NCI-H345 treated with DMSO at 0.1 percent for 48 hours (cell line): Measurements from ENCODE around the gene MSI2.

Experiments used
- DNase-seq: peaks from one replicate; lab custom pipeline; 2025; ENCODE audit not compliant: unreplicated experiment; lab: John Stamatoyannopoulos, UW

The MSI2 gene

DNA sequence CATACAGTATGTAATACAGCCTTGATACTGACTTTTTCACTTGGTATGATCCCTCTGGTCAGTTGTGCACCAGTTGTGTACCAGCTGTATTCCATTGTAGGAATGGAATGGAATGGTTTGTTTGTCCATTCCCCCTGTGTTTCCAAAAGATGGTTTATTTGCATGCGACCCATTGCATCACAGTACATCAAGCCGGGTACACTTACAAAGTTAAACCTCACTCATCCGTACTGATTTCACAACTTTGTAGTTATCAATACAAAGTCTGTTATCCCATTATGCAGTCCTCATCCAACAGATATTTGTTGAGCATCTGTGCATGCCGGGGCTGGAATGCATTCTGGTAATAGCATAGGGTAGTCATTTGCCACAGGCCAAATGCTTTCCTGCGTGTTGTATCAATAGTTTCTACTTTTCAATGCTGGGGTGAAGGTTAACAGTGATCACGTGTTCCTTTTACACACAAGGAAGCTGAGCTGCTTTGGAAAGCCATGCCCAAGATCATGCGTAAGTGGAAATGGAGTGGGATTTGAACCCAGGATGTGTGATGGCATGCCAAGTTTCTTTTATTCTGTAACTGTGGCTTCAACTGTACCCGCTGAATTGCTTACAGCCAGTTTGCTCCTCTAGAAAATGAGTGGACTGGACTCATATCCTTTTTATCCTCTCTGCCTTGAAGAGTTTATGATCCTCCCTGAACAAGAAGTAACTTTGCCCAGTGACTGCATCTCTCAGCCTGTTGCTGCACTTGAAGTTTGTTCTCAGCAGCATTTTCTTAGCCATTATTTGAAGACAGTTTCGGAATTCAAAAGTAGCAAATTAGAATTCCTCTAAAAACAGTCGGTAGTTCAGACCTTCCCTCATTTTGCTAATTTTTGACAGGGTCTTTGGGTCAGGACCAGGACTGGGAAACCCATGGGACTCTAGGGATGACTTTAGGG, 260.2 kb downstream of the MSI2 start:
- DNase-seq = no peak

DNA sequence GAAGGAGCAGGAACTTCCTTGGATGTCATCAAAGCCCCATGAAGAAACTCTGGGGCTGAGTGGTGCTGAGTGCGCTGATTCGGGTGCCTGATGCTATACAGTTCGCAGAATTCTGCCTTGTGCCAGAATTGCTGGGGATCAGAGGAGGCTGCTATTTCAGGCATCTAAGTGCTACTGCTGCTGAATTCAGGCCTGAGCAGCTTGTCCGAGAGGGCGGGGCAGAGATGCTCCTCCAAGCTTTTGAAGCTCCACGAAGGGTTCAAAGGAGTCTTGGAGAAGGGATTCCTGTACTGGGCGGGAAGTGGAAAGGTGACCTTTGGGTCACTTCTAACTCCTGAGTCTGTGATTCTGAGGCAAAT, 260.9 kb downstream of the MSI2 start:
- no peak for DNase-seq

DNA sequence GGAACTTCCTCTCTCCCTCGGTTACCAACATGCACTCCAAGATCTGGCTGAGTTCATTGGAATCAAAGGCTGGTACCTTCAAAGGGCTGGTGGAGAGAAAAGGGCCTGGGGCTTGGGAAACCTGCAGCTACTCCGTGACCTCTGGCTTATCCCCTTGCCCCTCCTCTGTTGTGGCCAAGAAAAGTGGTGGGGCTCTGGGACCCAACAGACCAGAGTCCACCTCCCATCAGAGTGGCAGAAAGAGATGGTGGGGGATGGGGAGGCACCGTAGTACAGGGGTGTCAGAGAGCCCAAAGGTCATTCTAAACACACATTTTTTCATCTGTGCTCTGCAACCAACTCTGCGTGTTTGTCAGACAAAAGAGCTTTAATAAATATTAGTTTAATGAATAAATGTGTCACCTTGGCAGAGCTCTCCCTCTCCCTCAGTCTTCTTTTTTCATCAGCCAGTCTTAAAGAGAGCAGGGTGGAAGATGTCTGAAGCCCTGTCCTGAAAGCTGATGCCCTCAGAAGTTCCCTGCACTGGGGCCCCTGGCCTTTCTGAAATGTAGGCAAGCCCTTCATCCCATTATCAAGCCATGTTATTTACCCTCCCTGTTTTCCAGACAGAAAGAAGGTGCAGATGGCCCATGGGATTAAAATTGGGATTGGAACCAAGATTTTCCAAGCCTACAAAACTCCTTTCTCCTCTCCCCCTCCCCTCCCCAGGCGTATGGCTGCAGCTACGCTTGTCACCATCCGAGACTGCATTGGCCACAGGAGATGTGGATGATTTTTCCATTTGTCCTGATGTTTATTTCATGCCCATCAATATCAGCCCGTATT, 261.5 kb downstream of the MSI2 start:
- no peak for DNase-seq

DNA sequence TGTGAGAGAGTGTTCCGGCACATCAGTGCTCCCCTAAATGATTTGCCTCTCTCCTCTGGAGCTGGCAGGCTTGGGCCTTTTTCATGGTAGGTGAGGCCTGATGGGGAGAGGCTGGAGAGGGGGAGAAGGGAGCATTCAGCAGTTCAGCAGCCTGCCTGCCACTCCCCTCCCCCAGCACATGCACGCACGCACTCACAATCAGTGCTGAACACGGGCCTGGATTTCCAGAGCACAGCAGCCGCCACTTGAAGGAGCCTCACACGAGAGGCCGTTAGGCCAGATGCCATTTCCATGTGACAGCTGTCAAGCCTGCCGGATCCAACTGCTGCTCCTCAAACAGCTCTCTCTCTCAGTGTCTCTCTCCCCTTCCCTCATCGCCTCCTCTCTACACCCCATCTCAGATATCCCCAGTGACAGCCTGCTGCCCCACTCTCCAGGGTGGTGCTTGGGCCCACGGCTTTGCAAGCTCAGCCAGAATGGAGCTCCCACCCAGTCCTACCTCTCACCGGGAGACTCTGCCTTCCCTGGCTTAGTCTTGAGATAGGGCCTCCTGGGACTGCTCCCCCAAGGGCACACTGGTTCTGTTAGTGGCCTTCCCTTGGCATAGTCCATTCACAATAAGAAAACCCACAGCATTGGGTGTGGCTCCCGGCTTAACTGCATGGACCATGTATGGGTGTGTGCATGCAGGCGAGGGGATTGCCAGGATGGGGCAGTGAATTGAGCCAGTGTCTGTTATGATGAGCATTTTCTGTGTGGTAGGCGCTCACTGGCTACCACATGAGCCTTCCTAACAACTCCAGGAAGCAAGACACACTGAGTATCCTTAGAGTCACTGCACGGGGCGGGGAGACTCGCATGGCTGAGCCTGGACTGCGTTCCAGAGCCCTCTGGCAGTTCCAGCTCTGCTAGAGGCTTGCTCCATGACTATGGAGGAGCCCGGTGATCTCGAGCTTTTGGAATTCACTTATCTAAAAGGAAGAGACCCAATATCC, 262.6 kb downstream of the MSI2 start:
- DNase-seq = peak; percentile 85

DNA sequence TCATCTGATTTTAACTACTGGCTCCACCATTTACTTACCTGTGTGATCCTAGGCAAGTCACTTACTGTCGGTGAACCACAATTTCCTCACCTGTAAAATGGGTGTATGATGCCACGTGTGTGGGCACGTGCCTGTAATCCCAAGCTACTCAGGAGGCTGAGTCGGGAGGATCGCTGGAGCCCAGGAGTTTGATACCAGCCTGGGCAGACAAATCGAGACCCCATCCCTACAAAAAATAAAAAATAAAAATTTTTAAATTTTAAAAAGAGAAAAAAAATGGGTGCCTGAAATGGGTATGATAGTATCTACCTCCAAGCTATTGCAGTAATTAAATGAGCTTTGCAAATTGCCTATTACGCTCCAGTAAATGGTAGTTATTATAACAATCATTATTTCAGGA, 263.5 kb downstream of the MSI2 start:
- DNase-seq = no peak

DNA sequence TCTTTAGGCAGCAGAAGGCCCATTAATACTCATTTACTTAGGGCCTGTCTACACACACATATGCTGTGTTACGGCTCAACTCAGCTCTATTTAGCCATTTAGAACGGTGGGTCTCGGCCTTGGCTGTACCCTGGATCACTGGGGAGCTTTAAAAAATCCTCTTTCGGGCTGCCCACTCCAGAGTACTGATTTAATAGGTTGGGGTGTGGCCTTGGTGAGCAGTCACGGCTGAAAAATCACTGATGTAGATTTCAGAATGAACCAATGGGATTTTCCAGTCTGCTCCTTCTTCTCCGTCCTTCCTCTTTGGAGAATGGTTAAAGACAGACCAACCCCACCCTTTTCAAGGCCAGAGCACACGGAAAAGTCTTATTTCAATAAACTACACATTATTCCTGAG, 265.3 kb downstream of the MSI2 start:
- DNase-seq = no peak

DNA sequence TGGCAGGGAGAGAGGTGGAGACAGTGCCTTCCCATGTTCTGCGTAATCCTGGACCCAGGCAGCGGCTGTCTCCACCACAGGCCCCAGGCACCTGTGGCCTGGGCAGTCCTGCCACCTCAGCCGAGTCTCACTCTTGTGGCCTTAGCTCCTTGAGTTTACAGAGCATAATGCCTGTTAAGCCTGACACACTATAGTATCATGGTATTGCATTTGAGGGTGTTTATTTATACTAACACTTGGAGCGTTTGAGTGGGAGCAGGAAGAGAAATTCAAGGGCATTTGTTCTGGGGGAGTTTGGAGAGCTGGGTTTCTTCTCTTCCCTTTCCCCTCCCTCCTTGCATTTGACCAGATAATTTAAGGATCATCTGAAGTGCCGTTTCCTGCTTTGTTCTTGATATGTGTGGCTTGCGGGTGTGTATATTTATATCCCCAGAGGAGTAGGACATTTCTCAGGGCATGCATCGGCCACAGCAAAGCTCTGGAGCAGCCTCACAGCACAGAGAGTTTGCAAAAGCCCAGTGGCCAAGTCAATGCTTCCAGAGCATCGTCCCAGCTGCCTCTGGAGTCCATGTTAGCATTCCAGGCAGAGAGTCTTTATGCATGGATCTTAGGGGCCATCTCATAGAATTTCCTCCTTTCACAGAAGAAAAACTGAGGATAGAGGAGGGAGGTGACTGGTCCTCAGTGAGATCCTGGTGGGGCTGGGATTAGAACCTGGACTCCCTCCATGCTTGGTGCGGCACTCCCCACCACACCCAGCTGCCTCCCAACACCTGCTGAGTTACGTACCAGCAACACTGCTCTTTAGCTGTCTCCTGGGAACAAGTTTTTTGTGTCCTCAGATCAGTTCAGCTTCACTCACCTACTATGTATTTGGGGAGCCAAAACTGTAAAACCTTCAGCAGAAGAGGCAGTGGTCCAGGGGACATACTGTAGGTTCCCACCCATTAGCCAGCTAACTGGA, 266.0 kb downstream of the MSI2 start:
- DNase-seq = no peak

DNA sequence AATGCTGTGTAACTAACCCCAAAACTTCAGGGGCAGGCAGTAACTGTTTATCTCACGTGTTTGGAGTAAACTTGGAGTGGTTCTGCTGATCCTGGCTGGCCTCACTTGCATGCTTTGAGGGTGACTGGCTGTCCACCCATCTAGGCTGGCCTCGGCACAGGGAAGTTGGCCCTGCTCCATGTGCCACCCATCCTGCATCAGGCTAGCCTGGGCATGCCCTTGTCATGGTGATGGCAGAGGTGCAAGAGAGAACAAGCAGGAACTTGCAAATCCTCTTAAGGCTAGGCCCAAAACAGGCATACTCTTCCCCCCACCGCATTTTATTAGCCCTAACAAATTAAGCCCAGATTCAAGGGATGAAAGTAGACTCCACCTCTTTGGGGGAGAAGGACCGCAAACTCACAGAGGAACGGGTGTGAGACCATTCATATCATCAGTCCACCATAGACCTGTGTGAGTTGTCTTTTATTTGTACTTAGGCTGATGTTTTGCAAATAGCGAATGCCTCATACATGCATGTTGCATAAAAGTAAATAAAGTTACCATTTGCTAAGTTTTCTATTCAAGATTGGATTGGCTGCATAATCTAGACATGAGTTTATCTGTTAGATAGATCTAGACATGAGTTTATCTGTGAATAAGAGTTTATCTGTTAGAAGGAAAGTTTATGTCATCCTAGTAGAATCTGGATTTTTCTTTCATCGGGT, 267.8 kb downstream of the MSI2 start:
- DNase-seq = peak; percentile 43

DNA sequence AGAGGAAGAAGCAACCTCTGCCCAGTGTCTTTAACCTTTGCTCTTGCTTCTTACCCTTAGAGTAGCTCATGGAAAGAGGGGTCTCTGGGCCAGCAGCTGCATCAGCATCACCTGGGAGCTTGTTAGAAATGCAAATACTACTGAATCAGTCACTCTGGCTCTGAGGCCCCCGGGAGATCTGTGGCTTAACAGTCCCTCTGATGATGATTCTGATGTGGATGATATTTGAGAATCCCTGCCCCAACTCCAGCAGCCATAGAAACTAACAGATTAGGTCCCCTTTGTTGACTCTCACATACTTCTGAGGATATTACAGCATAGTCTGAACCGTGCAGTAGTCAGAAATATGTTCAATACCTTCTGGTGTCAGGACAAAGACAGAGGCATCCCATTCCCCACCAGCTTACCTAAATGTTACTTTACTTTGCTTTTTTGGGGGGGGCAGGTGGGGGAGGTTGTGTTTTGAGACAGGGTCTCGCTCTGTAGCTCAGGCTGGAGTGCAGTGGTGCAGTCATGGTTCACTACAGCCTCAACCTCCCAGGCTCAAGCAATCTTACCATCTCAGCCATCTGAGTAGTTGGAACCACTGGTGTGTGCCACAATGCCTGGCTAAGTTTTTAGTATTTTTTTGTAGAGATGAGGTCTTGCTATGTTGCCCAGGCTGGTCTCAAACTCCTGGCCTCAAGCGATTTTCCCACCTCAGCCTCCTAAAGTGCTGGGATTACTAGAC, 268.7 kb downstream of the MSI2 start:
- no peak for DNase-seq

DNA sequence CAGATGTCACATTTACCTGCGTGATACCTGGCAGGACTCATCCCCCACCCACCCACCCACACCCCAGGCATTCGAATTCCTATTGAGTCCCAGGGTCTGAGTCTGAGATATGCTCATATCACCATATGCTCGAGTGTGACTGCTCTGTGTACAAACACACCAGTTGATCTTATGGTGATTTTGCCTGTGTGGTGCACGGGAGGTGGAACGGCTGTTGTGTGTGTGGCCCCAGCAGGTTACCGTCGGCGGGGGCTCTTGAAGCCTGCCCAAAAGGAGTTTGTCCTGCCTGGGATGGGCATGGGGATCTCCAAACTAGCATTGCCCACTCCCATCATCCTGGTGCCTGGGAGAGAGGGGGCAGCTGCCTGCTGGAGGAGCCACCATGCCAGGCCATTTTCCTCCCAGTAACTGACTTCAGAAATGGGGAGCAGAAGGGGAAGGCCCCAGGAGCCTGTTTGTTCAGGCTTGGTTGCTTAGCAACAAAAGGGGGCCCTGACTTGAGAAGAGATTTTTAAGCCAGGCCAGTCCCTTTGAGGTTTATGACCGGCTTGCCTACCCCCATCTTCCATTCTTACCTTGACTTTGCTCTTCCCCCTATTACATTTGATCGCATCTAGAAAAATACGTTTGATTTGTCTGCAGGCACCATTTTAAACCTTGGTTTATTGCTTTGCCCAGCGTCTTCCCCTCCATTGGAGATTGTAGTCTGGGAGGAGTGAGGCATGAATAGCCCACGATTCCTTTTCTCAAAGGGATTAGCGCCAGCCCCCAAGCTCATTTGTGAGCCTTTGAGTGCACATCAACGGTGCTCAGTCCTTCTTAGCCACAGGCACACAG, 271.1 kb downstream of the MSI2 start:
- DNase-seq = no peak

DNA sequence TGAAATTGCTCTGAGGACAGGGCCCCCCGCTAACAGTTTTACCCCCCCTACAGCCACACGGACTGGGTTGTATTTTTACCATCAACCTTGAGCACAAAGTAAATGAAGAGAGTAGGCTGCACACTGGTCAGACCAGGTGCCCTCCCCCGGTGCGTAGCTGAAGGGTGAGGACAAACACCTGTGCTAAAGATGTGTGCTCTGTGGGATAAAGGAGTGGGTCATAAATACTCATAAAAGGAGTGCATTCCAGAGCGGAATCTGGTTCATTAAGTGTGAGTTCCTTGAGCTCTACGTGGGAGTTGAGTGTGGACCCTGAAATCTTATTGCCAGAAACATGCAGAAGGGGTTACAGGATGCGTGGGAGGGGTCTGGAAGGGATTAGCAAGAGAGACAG, 271.7 kb downstream of the MSI2 start:
- no peak for DNase-seq

DNA sequence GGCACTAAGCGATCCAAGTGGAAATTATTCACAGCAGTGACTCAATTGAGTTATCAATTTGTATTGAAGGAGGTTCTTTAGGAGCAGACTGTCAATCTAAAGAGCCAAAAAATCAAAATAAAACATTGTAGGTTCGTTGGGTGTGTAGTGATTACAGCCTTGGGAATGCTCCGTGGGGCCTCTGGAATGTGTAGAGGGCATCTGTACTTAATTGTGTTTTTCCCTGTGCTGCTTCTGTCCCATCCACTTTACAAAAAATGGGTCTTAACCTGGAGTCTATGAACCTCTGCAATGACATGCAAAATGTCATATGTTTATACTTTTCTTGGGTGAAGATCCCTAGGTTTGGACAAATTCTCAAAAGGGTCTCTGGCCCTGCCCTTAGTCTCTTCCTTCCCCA, 273.7 kb downstream of the MSI2 start:
- DNase-seq = no peak

DNA sequence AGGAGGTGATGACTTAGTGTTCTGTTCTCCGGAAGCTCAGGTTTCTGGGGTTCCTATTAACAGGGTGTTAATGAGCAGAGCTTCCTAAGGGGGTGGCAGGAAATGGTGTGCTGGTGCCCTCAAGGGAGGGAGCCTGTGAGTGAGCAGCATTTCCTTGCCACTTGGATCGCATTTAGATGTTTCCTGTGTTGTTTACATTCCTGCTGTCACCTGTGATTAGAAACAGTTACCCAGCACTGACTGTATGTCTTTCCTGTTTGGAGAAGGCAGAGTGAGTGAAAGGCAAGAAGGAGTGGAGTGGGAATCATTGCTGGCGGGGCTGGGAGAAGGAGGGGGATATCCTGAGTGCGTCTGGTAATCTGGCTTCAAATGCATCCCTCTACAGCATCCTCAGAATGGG, 274.2 kb downstream of the MSI2 start:
- DNase-seq = no peak

DNA sequence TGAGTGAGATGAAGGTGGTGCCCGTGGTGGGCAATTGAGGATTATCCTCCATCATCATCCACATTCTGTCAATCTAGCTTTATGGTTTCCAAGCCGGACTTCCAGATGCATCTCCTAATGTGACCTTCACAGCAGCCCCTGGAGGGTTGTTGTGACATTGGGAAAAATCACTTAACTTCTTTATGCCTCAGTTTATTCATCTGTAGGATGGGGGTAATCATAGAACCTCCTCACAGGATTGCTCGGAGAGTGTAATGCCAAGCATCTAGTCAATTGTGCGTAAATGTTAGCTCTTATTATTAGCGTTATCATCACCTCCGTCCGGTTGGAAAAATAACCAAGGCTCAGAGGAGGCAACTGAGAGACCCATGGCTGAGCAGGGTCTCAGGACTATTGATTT, 274.8 kb downstream of the MSI2 start:
- DNase-seq = no peak

DNA sequence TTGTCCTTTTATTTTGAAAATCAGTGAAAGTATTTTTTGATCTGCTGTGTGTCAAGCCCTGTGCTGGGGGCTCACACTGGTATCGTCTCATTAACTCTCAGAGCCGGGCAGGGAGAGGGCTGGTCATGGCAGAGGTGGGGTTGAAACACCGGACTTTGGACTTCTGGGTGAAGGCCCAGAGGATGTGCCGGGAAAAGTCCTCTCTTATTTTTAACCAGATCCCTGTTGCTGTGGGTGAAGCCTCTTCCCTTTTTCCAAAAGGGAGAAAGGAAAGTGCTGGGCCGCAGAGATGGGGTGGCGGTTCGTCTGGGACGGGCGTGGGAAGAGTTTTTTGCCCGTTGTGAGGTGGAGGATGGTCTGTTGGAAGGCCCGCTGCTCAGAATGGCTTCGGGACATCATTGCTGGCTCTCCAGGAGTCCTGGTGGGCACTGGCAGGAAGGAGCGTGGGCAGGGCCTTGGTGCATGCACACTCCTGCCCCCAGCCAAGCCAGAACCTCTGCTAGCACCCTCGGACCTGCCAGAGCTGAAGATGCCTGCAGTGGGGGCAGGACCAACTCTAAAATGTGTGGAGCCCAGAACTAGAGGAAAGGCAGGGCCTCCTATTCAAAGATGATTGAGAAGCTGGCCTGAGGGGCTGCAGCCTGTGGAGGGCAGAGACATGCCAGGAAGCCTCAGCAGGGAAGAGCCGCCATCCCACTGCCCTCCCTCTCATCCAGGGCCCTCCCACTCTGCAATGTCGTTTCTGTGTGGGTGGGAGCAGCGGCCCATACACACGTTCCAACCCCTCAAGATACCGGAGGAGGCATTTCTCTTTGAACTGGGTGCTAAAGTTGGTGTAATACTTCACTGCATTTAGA, 275.6 kb downstream of the MSI2 start:
- DNase-seq = no peak

DNA sequence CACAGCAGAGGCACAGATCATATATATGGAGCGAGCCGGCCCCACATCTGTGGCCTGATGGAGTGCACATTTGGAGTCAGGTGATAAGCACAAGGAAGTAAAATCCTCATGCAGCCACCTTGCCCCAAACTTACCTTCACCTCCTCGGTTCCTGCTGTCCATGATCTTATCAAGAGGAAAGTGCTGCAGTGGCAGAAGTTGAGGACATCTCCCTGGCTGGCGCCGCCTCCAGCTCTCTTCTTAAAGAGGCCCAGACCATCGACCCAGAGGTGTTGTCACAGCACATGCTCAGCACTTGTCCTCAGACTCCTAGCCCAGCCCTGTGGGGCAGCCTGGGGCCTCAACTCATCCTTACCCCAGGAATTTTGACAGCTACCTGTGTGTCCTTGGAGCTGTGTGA, 276.2 kb downstream of the MSI2 start:
- DNase-seq = no peak

DNA sequence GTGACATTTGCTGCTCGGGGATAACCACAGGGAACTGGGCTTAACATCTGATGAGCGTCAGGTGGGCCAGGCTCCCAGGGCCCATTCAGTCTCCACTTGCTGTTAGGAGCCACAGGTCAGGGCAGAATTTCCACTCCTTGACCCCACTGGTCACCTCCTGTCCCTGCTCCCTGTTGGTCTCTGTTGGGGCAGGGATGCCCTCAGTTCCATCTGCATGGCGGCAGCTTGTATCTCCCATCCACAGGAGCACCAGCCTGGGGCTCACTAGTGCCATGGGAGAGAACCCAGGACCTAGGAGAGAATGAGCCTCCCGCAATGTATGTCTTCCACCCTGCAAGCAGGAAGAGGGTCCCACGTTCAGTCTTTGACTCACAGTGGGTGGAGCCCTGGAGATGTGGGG, 276.6 kb downstream of the MSI2 start:
- DNase-seq = no peak
